K562 (cell line): Measurements from ENCODE around the gene CDCP1. TPM values are rescaled to one million over a fixed set of nuclear protein-coding genes. Genes with fewer than 3 reads are reported as not detected.
A peak's percentile ranks its signal among the peaks of the same experiment; 100 is the strongest.

ENCODE experiments used
- ATAC-seq: fragments of 200-7000 bp; cut with Tn5 transposase; 3 replicates; pipeline ENCODE4 v1.9.1; 2020; ENCODE audit warnings: moderate library complexity
- BruUV-seq: library from RNA; stranded (reverse); fragments of 400-500 nt; replicated peaks from 2 replicates; lab custom pipeline; 2021; lab: Mats Ljungman, UMichigan
- CTCF ChIA-PET: fragments of 300-600 bp; formaldehyde crosslinking; extraction: SDS; loops from one replicate; lab custom pipeline; 2021; ENCODE audit warnings: low intra/inter-chr PET ratio; lab: Yijun Ruan, JAX
- POLR2A ChIA-PET: fragments of 300-600, 350-650 bp; sonication (Branson Sonifier 250); formaldehyde crosslinking; extraction: SDS; loops from one replicate; lab custom pipeline; 2021; ENCODE audit warnings: antibody characterized with exemption, inconsistent platforms; lab: Yijun Ruan, JAX
- DNase-seq, 4 experiments: peaks; one replicate each; pipeline versions ENCODE4 v3.0.0 to v3.0.0-alpha.2; 2011 to 2018; ENCODE audit warnings: low spot score in 3 of 4, mixed read lengths in 3 of 4; ENCODE audit errors: extremely low read depth in 1 of 4
- FAIRE-seq: peaks from 2 replicates; lab custom pipeline; 2011; peaks lifted over from hg19 to GRCh38; lab: Jason Lieb, UNC
- H2AFZ ChIP-seq: 2 replicates; pipeline ENCODE4 v1.6.0; 2011; ENCODE audit warnings: low read depth, low read length, control low read depth, inconsistent platforms
- H3K27ac ChIP-seq: fragments of 200-600 bp; 3 replicates; pipeline ENCODE4 v1.8.0; 2011; ENCODE audit warnings: low read depth, mild to moderate bottlenecking, control low read depth, inconsistent platforms, low read length, moderate library complexity, mixed read lengths; ENCODE audit errors: extremely low read depth
- H3K27me3 ChIP-seq, 2 experiments: fragments of 300-600 bp in 1 of 2; 2 replicates in 1 of 2; 3 replicates in 1 of 2; pipeline versions ENCODE4 v1.6.0 to v1.8.0; 2011; ENCODE audit warnings: inconsistent platforms in 2 of 2, low read length in 2 of 2, mild to moderate bottlenecking in 1 of 2, mixed read lengths in 1 of 2, moderate library complexity in 1 of 2; ENCODE audit not compliant: control insufficient read depth in 2 of 2, insufficient read depth in 2 of 2
- H3K36me3 ChIP-seq: fragments of 300-600 bp; 3 replicates; pipeline ENCODE4 v1.8.0; 2011; ENCODE audit warnings: mild to moderate bottlenecking, low read length, inconsistent platforms; ENCODE audit not compliant: control insufficient read depth, insufficient read depth
- H3K4me1 ChIP-seq, 2 experiments: fragments of 200-600 bp in 1 of 2; replicated peaks in 1 of 2; 2 replicates in 1 of 2; 3 replicates in 1 of 2; pipeline versions ENCODE4 v1.5.1 to v1.8.0; 2011; ENCODE audit warnings: inconsistent platforms in 2 of 2, low read length in 2 of 2, mild to moderate bottlenecking in 1 of 2, mixed read lengths in 1 of 2, moderate library complexity in 1 of 2; ENCODE audit not compliant: control insufficient read depth in 2 of 2, insufficient read depth in 2 of 2
- H3K4me2 ChIP-seq: 2 replicates; pipeline ENCODE4 v1.6.1; 2011; ENCODE audit warnings: low read length, control low read depth, inconsistent platforms, mixed read lengths; ENCODE audit not compliant: insufficient read depth
- H3K4me3 ChIP-seq: fragments of 200-600 bp; sonication (generic), shearing (Covaris generic); 2 replicates; pipeline ENCODE4 v1.5.1; 2016; ENCODE audit warnings: control low read depth, inconsistent platforms
- H3K79me2 ChIP-seq: fragments of 200-600 bp; 3 replicates; pipeline ENCODE4 v1.8.0; 2011; ENCODE audit warnings: low read length, inconsistent platforms; ENCODE audit not compliant: control insufficient read depth, insufficient read depth
- H3K9ac ChIP-seq, 2 experiments: 2 replicates each; pipeline versions ENCODE4 v1.6.0 to v1.6.1; 2011; ENCODE audit warnings: low read depth in 2 of 2, low read length in 2 of 2, control low read depth in 1 of 2, inconsistent platforms in 1 of 2, mild to moderate bottlenecking in 1 of 2, mixed read lengths in 1 of 2; ENCODE audit not compliant: insufficient read depth in 1 of 2
- H3K9me1 ChIP-seq: one replicate; pipeline ENCODE4 v1.6.0; 2011; ENCODE audit warnings: inconsistent platforms, mild to moderate bottlenecking, low read length, moderate library complexity; ENCODE audit not compliant: control insufficient read depth, insufficient read depth
- H3K9me3 ChIP-seq: replicated peaks from 2 replicates; pipeline ENCODE4 v1.5.1; 2011; ENCODE audit warnings: low read depth, low read length, inconsistent platforms; ENCODE audit not compliant: control insufficient read depth, insufficient read depth
- H4K20me1 ChIP-seq: replicated peaks from 2 replicates; pipeline ENCODE4 v1.6.1; 2011; ENCODE audit warnings: low read length, inconsistent platforms, mixed read lengths; ENCODE audit not compliant: control insufficient read depth, insufficient read depth
- CEBPG ChIP-seq, 3 experiments: fragments of 200-800 bp in 1 of 3; sonication (Bioruptor generic) in 1 of 3; sonication (generic) in 1 of 3; formaldehyde crosslinking in 1 of 3; IDR thresholded peaks in 2 of 3; conservative IDR thresholded peaks in 1 of 3; 2 replicates each; pipeline versions ENCODE4 v1.6.1 to v1.8.0; 2016 to 2022; ENCODE audit warnings: missing compliant biosample characterization in 2 of 3, missing genetic modification characterization in 2 of 3, mild to moderate bottlenecking in 1 of 3, missing genetic modification reagents in 1 of 3
- DDX20 ChIP-seq: fragments of 450-650 bp; IDR thresholded peaks from 2 replicates; pipeline ENCODE4 v1.6.1; 2016; ENCODE audit warnings: missing genetic modification characterization, low read depth, mild to moderate bottlenecking, missing compliant biosample characterization, moderate library complexity
- HDAC8 ChIP-seq: fragments of 450-650 bp; IDR thresholded peaks from 2 replicates; pipeline ENCODE4 v1.6.1; 2016; ENCODE audit warnings: mild to moderate bottlenecking, missing genetic modification characterization, moderate library complexity, missing compliant biosample characterization
- KDM2B ChIP-seq: fragments of 250-450 bp; sonication (Bioruptor Pico); IDR thresholded peaks from 2 replicates; pipeline ENCODE4 v1.8.0; 2021; ENCODE audit warnings: mild to moderate bottlenecking, moderate library complexity
- LCOR ChIP-seq: sonication (generic); formaldehyde crosslinking; IDR thresholded peaks from 2 replicates; pipeline ENCODE4 v1.8.0; 2022; ENCODE audit warnings: mild to moderate bottlenecking, missing genetic modification reagents
- MTA3 ChIP-seq: fragments of 450-650 bp; formaldehyde crosslinking; IDR thresholded peaks from 2 replicates; pipeline ENCODE4 v1.6.1; 2017; ENCODE audit warnings: mild to moderate bottlenecking, borderline replicate concordance
- MYBL2 ChIP-seq, 2 experiments: fragments of 450-650 bp in 1 of 2; sonication (generic) in 1 of 2; formaldehyde crosslinking in 1 of 2; IDR thresholded peaks; 2 replicates each; pipeline versions ENCODE4 v1.6.1 to v1.8.1; 2017 to 2022; ENCODE audit warnings: borderline replicate concordance in 1 of 2, inconsistent platforms in 1 of 2, low read depth in 1 of 2, mild to moderate bottlenecking in 1 of 2, missing genetic modification reagents in 1 of 2, moderate library complexity in 1 of 2
- NELFE ChIP-seq: IDR thresholded peaks from 2 replicates; pipeline ENCODE4 v1.6.1; 2011; ENCODE audit warnings: mild to moderate bottlenecking; ENCODE audit not compliant: insufficient read depth, insufficient read length
- NFXL1 ChIP-seq: fragments of 450-650 bp; formaldehyde crosslinking; IDR thresholded peaks from 2 replicates; pipeline ENCODE4 v1.4.0; 2021; ENCODE audit warnings: mild to moderate bottlenecking
- PHTF2 ChIP-seq: fragments of 250-450 bp; sonication (Bioruptor Pico); IDR thresholded peaks from 2 replicates; pipeline ENCODE4 v1.5.0; 2021; ENCODE audit warnings: mild to moderate bottlenecking
- POU5F1 ChIP-seq: fragments of 150-350 bp; IDR thresholded peaks from 2 replicates; pipeline ENCODE4 v1.6.1; 2014; ENCODE audit warnings: borderline replicate concordance, low read length, low read depth, mild to moderate bottlenecking; ENCODE audit not compliant: partially characterized antibody
- SRSF3 ChIP-seq: fragments of 200-400 bp; formaldehyde crosslinking; IDR thresholded peaks from 2 replicates; pipeline ENCODE4 v1.6.1; 2016; ENCODE audit warnings: mild to moderate bottlenecking, low read length, moderate library complexity; ENCODE audit not compliant: insufficient read depth
- XRCC3 ChIP-seq: fragments of 450-650 bp; IDR thresholded peaks from 2 replicates; pipeline ENCODE4 v1.6.1; 2017; ENCODE audit warnings: mild to moderate bottlenecking, moderate library complexity
- ZNF224 ChIP-seq: sonication (generic); formaldehyde crosslinking; IDR thresholded peaks from 2 replicates; pipeline ENCODE4 v1.8.0; 2022; ENCODE audit warnings: mild to moderate bottlenecking, missing genetic modification reagents
- ZNF282 ChIP-seq: sonication (generic); formaldehyde crosslinking; IDR thresholded peaks from 2 replicates; pipeline ENCODE4 v1.8.1; 2023; ENCODE audit warnings: missing genetic modification reagents
- whole genome bisulfite sequencing: fragments of 100-300 bp; shearing (Covaris generic); methylation state at CpG from one replicate; pipeline ENCODE4 v1.1.6; 2016; ENCODE audit warnings: low coverage, mixed read lengths; ENCODE audit not compliant: insufficient coverage; ENCODE audit errors: missing lambda C conversion rate; 5-methylcytosine and 5-hydroxymethylcytosine counted together
- in situ Hi-C: fragments of 300-500 bp; cut with MboI; formaldehyde crosslinking; loops from 4 replicates; pipeline ENCODE4 v1.15.0; 2018; ENCODE audit warnings: inconsistent platforms, mixed read lengths
- intact Hi-C: fragments of 100-400 bp; cut with micrococcal nuclease; formaldehyde crosslinking; loops from 2 replicates; pipeline ENCODE4 v1.14.2; 2022
- polyA plus RNA-seq, 8 experiments: library from polyadenylated mRNA; depleted of rRNA in 4 of 8; stranded (reverse) in 5 of 8; unstranded in 3 of 8; fragments of >200 nt; fragmentation: Nextera tagmentation in 2 of 8; fragmentation: Illumina TruSeq in 1 of 8; extraction: Ambion mirVana in 2 of 8; extraction: Trizol in 1 of 8; gene quantifications; 2 replicates each; pipeline versions ENCODE4 v1.2.1 to v1.2.3, GENCODE V29; 2011 to 2014; ENCODE audit warnings: inconsistent platforms in 1 of 8, missing spikeins in 1 of 8
- total RNA-seq, 7 experiments: library from RNA; depleted of rRNA in 6 of 7; stranded (reverse); fragments of >200 nt in 6 of 7; fragmentation: Illumina TruSeq in 2 of 7; extraction: Trizol in 2 of 7; gene quantifications; 2 replicates each; pipeline versions ENCODE4 v1.2.1 to v1.2.3, GENCODE V29; 2011 to 2021; ENCODE audit warnings: low replicate concordance in 1 of 7
- TF ChIP-seq, protein P1 (sequence below): sonication (generic); formaldehyde crosslinking; IDR thresholded peaks from 2 replicates; pipeline ENCODE4 v1.8.1; 2023; ENCODE audit warnings: mild to moderate bottlenecking, missing genetic modification reagents
- TF ChIP-seq, protein P2 (sequence below): sonication (generic); formaldehyde crosslinking; IDR thresholded peaks from 2 replicates; pipeline ENCODE4 v1.9.0; 2022; ENCODE audit warnings: mild to moderate bottlenecking, missing genetic modification reagents

CDCP1 gene
- total and polyA plus RNA-seq, 9 of the 15 experiments (the other 6 are each of a cell fraction or from before 2014, with no cell fraction given): 3.9 to 16.4 (median 5.2) TPM

DNA sequence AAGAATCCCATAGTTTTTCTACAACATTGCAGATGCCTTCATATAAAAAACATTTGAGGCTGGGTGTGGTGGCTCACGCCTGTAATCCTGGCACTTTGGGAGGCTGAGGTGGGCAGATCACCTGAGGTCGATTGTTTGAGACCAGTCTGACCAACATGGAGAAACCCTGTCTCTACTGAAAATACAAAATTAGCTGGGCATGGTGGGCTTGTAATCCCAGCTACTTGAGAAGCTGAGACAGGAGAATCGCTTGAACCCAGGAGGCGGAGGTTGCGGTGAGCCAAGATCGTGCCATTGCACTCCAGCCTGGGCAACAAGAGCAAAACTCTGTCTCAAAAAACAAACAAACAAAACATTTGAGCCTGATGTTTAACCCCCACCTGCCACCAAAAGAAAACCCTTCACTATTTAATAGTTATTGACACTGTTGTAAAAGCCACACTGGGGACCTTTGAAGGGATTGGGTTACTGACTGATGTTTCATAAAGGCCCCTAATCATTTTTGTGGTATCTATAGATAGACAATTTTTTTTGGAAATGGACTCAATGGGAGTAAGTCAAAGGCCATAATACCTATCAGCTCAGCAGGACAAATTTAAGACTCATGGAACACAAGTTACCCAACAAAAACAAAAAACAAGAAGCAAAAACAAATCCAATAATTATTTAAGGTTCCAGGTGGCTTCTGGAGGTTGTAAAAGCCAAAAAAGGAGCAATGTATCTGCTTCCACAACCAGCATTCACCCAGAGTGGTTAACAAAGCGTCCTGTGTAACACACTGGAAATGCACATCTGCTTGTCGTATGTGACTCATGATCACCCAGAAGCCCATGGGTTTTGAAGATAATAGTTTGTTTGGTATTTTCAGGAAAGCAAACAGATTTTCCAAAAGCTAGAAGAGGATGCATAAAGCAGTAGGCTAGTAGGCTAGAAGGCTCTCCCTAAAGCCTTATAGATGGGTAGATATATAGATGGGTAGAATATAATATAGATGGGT is 41.2 kb downstream of the CDCP1 start:
- no peaks in the 10 kb centered on the region for H4K20me1 ChIP-seq
- peak overlapping the region in 1 of 2 experiments; percentile 55; a peak in 2 of 4 replicates for H3K9ac ChIP-seq
- H3K36me3 ChIP-seq: peaks cover 15% of the 10 kb centered on the region
- ChIA-PET CTCF (no interaction called here), POLR2A (interaction anchor here (0.7 to 3.0 kb wide), 8 partner anchors 8 to 65 kb away, joined by 3 to 8 read pairs (median 5); no protein-coding TSS in a partner anchor)
- H3K4me1 ChIP-seq: peaks cover 30 to 77% of the 10 kb centered on the region in 2 experiments
- peaks cover 12% of the 10 kb centered on the region; the same call in 1 of the 3 replicates for H3K79me2 ChIP-seq
- H3K9me3 ChIP-seq: 0 out of 2 replicates have a peak, but pooled peaks cover 11% of the 10 kb centered on the region
- peak overlapping the region; percentile 84 for H3K27ac ChIP-seq
- H3K4me3 ChIP-seq: no peak overlapping the region
- in situ Hi-C loops (no loop called here), intact Hi-C loops (loop anchor here (1.0 to 2.0 kb wide), 2 partner anchors 13 to 32 kb away; no protein-coding TSS in a partner anchor)
- H3K4me2 ChIP-seq: peak overlapping the region; percentile 57
- DNase-seq (peak in 3 of 4 experiments; percentile 49 to 76 (median 62)), ATAC-seq (peak; percentile 72), FAIRE-seq (peak; percentile 52)
- no peaks in the 10 kb centered on the region for H3K9me1 ChIP-seq
- WGBS: 53% methylated on average over 8 of the region's 8 CpGs
- BruUV-seq: no TSS peak
- H3K27me3 ChIP-seq: no peaks in the 10 kb centered on the region
- peak overlapping the region; percentile 64; the same call in 1 of the 2 replicates for H2AFZ ChIP-seq
- TF ChIP-seq DDX20 (tag): peak; percentile 57
- no peak for TF ChIP-seq ZNF282 (CRISPR knock-in tag)
- no peak for TF ChIP-seq SRSF3
- no peak for TF ChIP-seq POU5F1
- no peak; the same call in none of the 2 replicates for TF ChIP-seq NFXL1 (CRISPR knock-in tag)
- TF ChIP-seq, protein P1, sequence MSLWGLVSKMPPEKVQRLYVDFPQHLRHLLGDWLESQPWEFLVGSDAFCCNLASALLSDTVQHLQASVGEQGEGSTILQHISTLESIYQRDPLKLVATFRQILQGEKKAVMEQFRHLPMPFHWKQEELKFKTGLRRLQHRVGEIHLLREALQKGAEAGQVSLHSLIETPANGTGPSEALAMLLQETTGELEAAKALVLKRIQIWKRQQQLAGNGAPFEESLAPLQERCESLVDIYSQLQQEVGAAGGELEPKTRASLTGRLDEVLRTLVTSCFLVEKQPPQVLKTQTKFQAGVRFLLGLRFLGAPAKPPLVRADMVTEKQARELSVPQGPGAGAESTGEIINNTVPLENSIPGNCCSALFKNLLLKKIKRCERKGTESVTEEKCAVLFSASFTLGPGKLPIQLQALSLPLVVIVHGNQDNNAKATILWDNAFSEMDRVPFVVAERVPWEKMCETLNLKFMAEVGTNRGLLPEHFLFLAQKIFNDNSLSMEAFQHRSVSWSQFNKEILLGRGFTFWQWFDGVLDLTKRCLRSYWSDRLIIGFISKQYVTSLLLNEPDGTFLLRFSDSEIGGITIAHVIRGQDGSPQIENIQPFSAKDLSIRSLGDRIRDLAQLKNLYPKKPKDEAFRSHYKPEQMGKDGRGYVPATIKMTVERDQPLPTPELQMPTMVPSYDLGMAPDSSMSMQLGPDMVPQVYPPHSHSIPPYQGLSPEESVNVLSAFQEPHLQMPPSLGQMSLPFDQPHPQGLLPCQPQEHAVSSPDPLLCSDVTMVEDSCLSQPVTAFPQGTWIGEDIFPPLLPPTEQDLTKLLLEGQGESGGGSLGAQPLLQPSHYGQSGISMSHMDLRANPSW (CRISPR knock-in tag): no peak
- no peak for TF ChIP-seq ZNF224
- TF ChIP-seq KDM2B: 0 out of 2 replicates have a peak, but pooled peaks have one; percentile 49
- TF ChIP-seq, protein P2, sequence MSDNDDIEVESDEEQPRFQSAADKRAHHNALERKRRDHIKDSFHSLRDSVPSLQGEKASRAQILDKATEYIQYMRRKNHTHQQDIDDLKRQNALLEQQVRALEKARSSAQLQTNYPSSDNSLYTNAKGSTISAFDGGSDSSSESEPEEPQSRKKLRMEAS: no peak
- TF ChIP-seq LCOR (CRISPR knock-in tag): peak; percentile 5; the same call in 1 of the 2 replicates
- no peak for TF ChIP-seq MTA3
- TF ChIP-seq XRCC3: no peak
- TF ChIP-seq NELFE: no peak
- TF ChIP-seq CEBPG (CRISPR knock-in tag; IDR thresholded peaks at IDR 0.05): peak; percentile 23; the same call in 1 of the 2 replicates
- TF ChIP-seq CEBPG (tag; conservative IDR thresholded peaks at IDR 0.05 in 1 of 2, IDR thresholded peaks at IDR 0.05 in 1 of 2): peak in 1 of 2 experiments; percentile 10; a peak in 1 of 4 replicates
- TF ChIP-seq HDAC8 (tag): peak; percentile 38; the same call in 1 of the 2 replicates
- no peak for TF ChIP-seq PHTF2 (CRISPR knock-in tag)
- TF ChIP-seq MYBL2 (IDR thresholded peaks at IDR 0.05; ENCODE audit: low read depth): no peak
- TF ChIP-seq MYBL2 (CRISPR knock-in tag; IDR thresholded peaks at IDR 0.05; ENCODE audit: borderline replicate concordance): no peak
